GM12878 (cell line): ENCODE data around the gene STK39. TPM values are rescaled to one million over a fixed set of nuclear protein-coding genes. Genes with fewer than 3 reads are reported as not detected.

Experiments used
- ATAC-seq: fragments of 200-7000 bp; cut with Tn5 transposase; 3 replicates; pipeline ENCODE4 v1.9.1; 2020; ENCODE audit warnings: mild to moderate bottlenecking, moderate library complexity
- BruUV-seq: library from RNA; stranded (reverse); fragments of 400-500 nt; replicated peaks from 2 replicates; lab custom pipeline; 2021; lab: Mats Ljungman, UMichigan
- CTCF ChIA-PET: fragments of 300-600 bp; sonication (Branson Sonifier 250); formaldehyde crosslinking; extraction: SDS; loops from one replicate; lab custom pipeline; 2021; ENCODE audit warnings: inconsistent platforms; lab: Yijun Ruan, JAX
- POLR2A ChIA-PET: fragments of 350-600 bp; formaldehyde crosslinking; extraction: SDS; loops from one replicate; lab custom pipeline; 2021; ENCODE audit warnings: inconsistent platforms; lab: Charles Lee
- RAD21 ChIA-PET: fragments of 300-600 bp; sonication (Branson Sonifier 250); formaldehyde crosslinking; loops from one replicate; lab custom pipeline; 2023; ENCODE audit warnings: antibody characterized with exemption; ENCODE audit not compliant: unreplicated experiment; lab: Charles Lee
- SMC1A ChIA-PET: fragments of 300-600 bp; sonication (Branson Sonifier 250); formaldehyde crosslinking; loops from one replicate; lab custom pipeline; 2023; ENCODE audit not compliant: unreplicated experiment, uncharacterized antibody; lab: Charles Lee
- DNase-seq: peaks from one replicate; pipeline ENCODE4 v3.0.0-alpha.2; 2011; ENCODE audit warnings: low read depth, low spot score
- FAIRE-seq: peaks from 3 replicates; lab custom pipeline; 2011; peaks lifted over from hg19 to GRCh38; lab: Jason Lieb, UNC
- H2AFZ ChIP-seq: 2 replicates; pipeline ENCODE4 v1.6.0; 2011; ENCODE audit warnings: low read depth, low read length, control low read depth; ENCODE audit not compliant: control insufficient read depth
- H3K27ac ChIP-seq: 2 replicates; pipeline ENCODE4 v1.5.1; 2011; ENCODE audit warnings: control low read depth; ENCODE audit not compliant: control insufficient read depth, insufficient read depth
- H3K27me3 ChIP-seq, 2 experiments: replicated peaks in 1 of 2; 2 replicates each; pipeline versions ENCODE4 v1.6.0 to v1.6.1; 2011; ENCODE audit warnings: low read length in 1 of 2; ENCODE audit not compliant: control insufficient read depth in 2 of 2, insufficient read depth in 2 of 2
- H3K36me3 ChIP-seq, 2 experiments: 2 replicates each; pipeline ENCODE4 v1.5.1; 2011; ENCODE audit warnings: low read length in 1 of 2; ENCODE audit not compliant: control insufficient read depth in 2 of 2, insufficient read depth in 2 of 2
- H3K4me1 ChIP-seq: 2 replicates; pipeline ENCODE4 v1.6.1; 2011; ENCODE audit warnings: mild to moderate bottlenecking, low read length, moderate library complexity, mixed read lengths; ENCODE audit not compliant: control insufficient read depth, insufficient read depth
- H3K4me2 ChIP-seq: 2 replicates; pipeline ENCODE4 v1.6.0; 2011; ENCODE audit warnings: control low read depth; ENCODE audit not compliant: control insufficient read depth, insufficient read depth
- H3K4me3 ChIP-seq: fragments of 200-600 bp; sonication (generic); 2 replicates; pipeline ENCODE4 v1.5.1; 2016
- H3K79me2 ChIP-seq: 2 replicates; pipeline ENCODE4 v1.6.0; 2011; ENCODE audit warnings: low read length; ENCODE audit not compliant: control insufficient read depth, insufficient read depth
- H3K9ac ChIP-seq: 2 replicates; pipeline ENCODE4 v1.8.0; 2011; ENCODE audit warnings: low read length, control low read depth, mixed read lengths; ENCODE audit not compliant: control insufficient read depth, insufficient read depth
- H3K9me3 ChIP-seq: replicated peaks from 3 replicates; pipeline ENCODE4 v1.5.1; 2011; ENCODE audit warnings: mild to moderate bottlenecking, low read length; ENCODE audit not compliant: control insufficient read depth, insufficient read depth
- H4K20me1 ChIP-seq: 2 replicates; pipeline ENCODE4 v1.6.0; 2011; ENCODE audit not compliant: control insufficient read depth, insufficient read depth
- CHD4 ChIP-seq: fragments of 200-600 bp; sonication (generic); IDR thresholded peaks from 2 replicates; pipeline ENCODE4 v1.6.1; 2016; ENCODE audit warnings: mild to moderate bottlenecking
- CREM ChIP-seq: IDR thresholded peaks from 2 replicates; pipeline ENCODE4 v1.6.1; 2014; ENCODE audit warnings: antibody characterized with exemption, low read depth
- EED ChIP-seq: sonication (generic); IDR thresholded peaks from 2 replicates; pipeline ENCODE4 v1.6.1; 2016; ENCODE audit warnings: antibody characterized with exemption, low read depth
- EP300 ChIP-seq, 2 experiments: fragments of 150-350 bp in 1 of 2; IDR thresholded peaks; 2 replicates each; pipeline ENCODE4 v1.6.1; 2011 to 2012; ENCODE audit warnings: low read depth in 2 of 2, low read length in 2 of 2, borderline replicate concordance in 1 of 2, improper control_type of control experiment in 1 of 2, inconsistent platforms in 1 of 2; ENCODE audit not compliant: control insufficient read depth in 1 of 2
- HDAC2 ChIP-seq: fragments of 200-600 bp; sonication (generic); IDR thresholded peaks from 2 replicates; pipeline ENCODE4 v1.6.1; 2017
- IKZF2 ChIP-seq, 2 experiments: fragments of 450-650 bp; IDR thresholded peaks; 2 replicates each; pipeline ENCODE4 v1.6.1; 2017; ENCODE audit warnings: mild to moderate bottlenecking in 2 of 2, moderate library complexity in 2 of 2
- IRF4 ChIP-seq: IDR thresholded peaks from 2 replicates; pipeline ENCODE4 v1.6.1; 2011; ENCODE audit warnings: low read depth, low read length
- IRF5 ChIP-seq: fragments of 450-650 bp; IDR thresholded peaks from 2 replicates; pipeline ENCODE4 v1.6.1; 2017; ENCODE audit warnings: borderline replicate concordance
- MEF2B ChIP-seq: fragments of 450-650 bp; IDR thresholded peaks from 2 replicates; pipeline ENCODE4 v1.6.1; 2018; ENCODE audit warnings: mild to moderate bottlenecking, moderate library complexity; ENCODE audit not compliant: partially characterized antibody, poor library complexity, severe bottlenecking
- MLLT1 ChIP-seq: fragments of 450-650 bp; IDR thresholded peaks from 2 replicates; pipeline ENCODE4 v1.6.1; 2016; ENCODE audit warnings: mild to moderate bottlenecking
- POU2F2 ChIP-seq: IDR thresholded peaks from 3 replicates; pipeline ENCODE4 v1.6.1; 2011; ENCODE audit warnings: low read depth, mild to moderate bottlenecking, low read length, borderline replicate concordance
- RUNX3 ChIP-seq: IDR thresholded peaks from 2 replicates; pipeline ENCODE4 v1.6.1; 2012; ENCODE audit warnings: low read length, inconsistent platforms
- SMAD1 ChIP-seq: fragments of 450-650 bp; IDR thresholded peaks from 2 replicates; pipeline ENCODE4 v1.6.1; 2018; ENCODE audit warnings: mild to moderate bottlenecking, low read depth; ENCODE audit not compliant: partially characterized antibody
- STAT3 ChIP-seq: IDR thresholded peaks from 2 replicates; pipeline ENCODE4 v1.6.1; 2011; ENCODE audit warnings: low read depth, low read length, improper control_type of control experiment
- TAF1 ChIP-seq: IDR thresholded peaks from 2 replicates; pipeline ENCODE4 v1.6.1; 2011; ENCODE audit warnings: mild to moderate bottlenecking, low read depth, low read length, borderline replicate concordance
- WRNIP1 ChIP-seq: IDR thresholded peaks from 2 replicates; pipeline ENCODE4 v1.6.1; 2011; ENCODE audit warnings: low read depth, low read length, improper control_type of control experiment, borderline replicate concordance
- YBX1 ChIP-seq: fragments of 450-650 bp; IDR thresholded peaks from 2 replicates; pipeline ENCODE4 v1.6.1; 2016; ENCODE audit warnings: antibody characterized with exemption
- ZNF24 ChIP-seq: fragments of 450-650 bp; IDR thresholded peaks from 2 replicates; pipeline ENCODE4 v1.6.1; 2017; ENCODE audit warnings: antibody characterized with exemption, mild to moderate bottlenecking
- ZNF274 ChIP-seq: IDR thresholded peaks from one replicate; pipeline ENCODE4 v1.8.0; 2011; ENCODE audit not compliant: insufficient read length, insufficient read depth
- ZSCAN29 ChIP-seq: fragments of 450-650 bp; IDR thresholded peaks from 2 replicates; pipeline ENCODE4 v1.6.1; 2017; ENCODE audit warnings: mild to moderate bottlenecking, moderate library complexity
- WGBS: methylation state at CpG from one replicate; pipeline ENCODE4 v1.1.6; 2016; ENCODE audit warnings: low lambda C conversion rate; ENCODE audit not compliant: insufficient replicate concordance, insufficient coverage; ENCODE audit errors: missing lambda C conversion rate; 5-methylcytosine and 5-hydroxymethylcytosine counted together
- in situ Hi-C: fragments of 300-500 bp; cut with MboI; formaldehyde crosslinking; loops from 9 replicates; pipeline ENCODE4 v1.14.3; 2018; ENCODE audit warnings: mixed read lengths
- intact Hi-C: fragments of 100-400 bp; cut with micrococcal nuclease; formaldehyde crosslinking; loops from one replicate; pipeline ENCODE4 v1.14.2; 2022; ENCODE audit not compliant: unreplicated experiment
- polyA plus RNA-seq, 11 experiments: library from polyadenylated mRNA; depleted of rRNA in 4 of 11; unstranded in 6 of 11; stranded (reverse) in 5 of 11; fragments of >200 nt; fragmentation: Nextera tagmentation in 4 of 11; fragmentation: Illumina TruSeq in 1 of 11; extraction: Ambion mirVana in 4 of 11; extraction: Trizol in 1 of 11; gene quantifications; 1 replicate in 1 of 11; 2 replicates in 10 of 11; pipeline versions ENCODE4 v1.2.1 to v1.2.3, GENCODE V29; 2011 to 2016; ENCODE audit warnings: inconsistent platforms in 2 of 11, missing spikeins in 2 of 11, low read depth in 1 of 11
- total RNA-seq, 4 experiments: library from RNA; depleted of rRNA in 3 of 4; stranded (reverse); fragments of >200 nt in 3 of 4; fragmentation: Illumina TruSeq in 1 of 4; extraction: Trizol in 1 of 4; gene quantifications; 2 replicates each; pipeline versions ENCODE4 v1.2.1 to v1.2.3, GENCODE V29; 2013 to 2021
- TF ChIP-seq, protein P1 (sequence below): fragments of 450-650 bp; IDR thresholded peaks from 2 replicates; pipeline ENCODE4 v1.6.1; 2017; ENCODE audit warnings: mild to moderate bottlenecking, low read depth, inconsistent platforms; ENCODE audit not compliant: poor library complexity, severe bottlenecking

STK39 gene
- total and polyA plus RNA-seq, 10 of the 15 experiments (the other 5 are each of a cell fraction or from before 2014, with no cell fraction given), result 0.03 to 0.21 (median 0.07) TPM; not detected in 5

GRCh38 chr2:168033966-168034365 lies 213.4 kb downstream of the STK39 start (continued):
- TF ChIP-seq CHD4, result no peak
- TF ChIP-seq, all 136 proteins: peak for 0

GRCh38 chr2:168032091-168032490 lies 215.3 kb downstream of the STK39 start:
- Histone ChIP-seq H3K27ac (no peak overlapping the region), H3K4me1 (no peaks in the 10 kb centered on the region), H3K27me3 (no peaks in the 10 kb centered on the region), H3K4me2 (no peak overlapping the region), H2AFZ (no peak overlapping the region), H3K9me3 (no peaks in the 10 kb centered on the region), H3K79me2 (no peaks in the 10 kb centered on the region), H3K36me3 (no peaks in the 10 kb centered on the region), H3K4me3 (no peak overlapping the region), H4K20me1 (no peaks in the 10 kb centered on the region), H3K9ac (no peak overlapping the region)
- in situ Hi-C loops, result no loop called here
- ChIA-PET CTCF (no interaction called here), POLR2A (no interaction called here), RAD21 (no interaction called here), SMC1A (no interaction called here)
- WGBS, result 74% methylated on average over 3 of the region's 3 CpGs
- ATAC-seq (no peak), DNase-seq (no peak), FAIRE-seq (no peak)
- BruUV-seq, result no TSS peak
- intact Hi-C loops, result no loop called here
- TF ChIP-seq, protein P1, sequence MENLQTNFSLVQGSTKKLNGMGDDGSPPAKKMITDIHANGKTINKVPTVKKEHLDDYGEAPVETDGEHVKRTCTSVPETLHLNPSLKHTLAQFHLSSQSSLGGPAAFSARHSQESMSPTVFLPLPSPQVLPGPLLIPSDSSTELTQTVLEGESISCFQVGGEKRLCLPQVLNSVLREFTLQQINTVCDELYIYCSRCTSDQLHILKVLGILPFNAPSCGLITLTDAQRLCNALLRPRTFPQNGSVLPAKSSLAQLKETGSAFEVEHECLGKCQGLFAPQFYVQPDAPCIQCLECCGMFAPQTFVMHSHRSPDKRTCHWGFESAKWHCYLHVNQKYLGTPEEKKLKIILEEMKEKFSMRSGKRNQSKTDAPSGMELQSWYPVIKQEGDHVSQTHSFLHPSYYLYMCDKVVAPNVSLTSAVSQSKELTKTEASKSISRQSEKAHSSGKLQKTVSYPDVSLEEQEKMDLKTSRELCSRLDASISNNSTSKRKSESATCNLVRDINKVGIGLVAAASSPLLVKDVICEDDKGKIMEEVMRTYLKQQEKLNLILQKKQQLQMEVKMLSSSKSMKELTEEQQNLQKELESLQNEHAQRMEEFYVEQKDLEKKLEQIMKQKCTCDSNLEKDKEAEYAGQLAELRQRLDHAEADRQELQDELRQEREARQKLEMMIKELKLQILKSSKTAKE, result no peak
- TF ChIP-seq WRNIP1 (no peak), SMAD1 (no peak), RUNX3 (no peak), IRF4 (no peak), IRF5 (no peak), ZNF274 (no peak), YBX1 (no peak), EED (no peak), MLLT1 (no peak), POU2F2 (no peak), IKZF2 (IDR thresholded peaks at IDR 0.05) (no peak), MEF2B (no peak), ZSCAN29 (no peak), CREM (no peak), TAF1 (no peak), EP300 (IDR thresholded peaks at IDR 0.05; ENCODE audit: borderline replicate concordance in 1 of 2, control insufficient read depth in 1 of 2, low read depth in 2 of 2, low read length in 2 of 2) (no peak), STAT3 (no peak), ZNF24 (no peak), HDAC2 (no peak)
